Central memory CD4-positive, alpha-beta T cell (primary cell): ENCODE results near the gene PRR27.

Experiments used
- DNase-seq: peaks from one replicate; pipeline ENCODE4 v3.0.0; 2022
- total RNA-seq, 3 experiments: gene quantifications; one replicate each; lab custom pipeline; 2026; lab: John Stamatoyannopoulos, UW

PRR27 gene
- total RNA-seq = 0 to 0.04 (median 0) reads per million in 3 experiments

- no peak for DNase-seq
Measured at GRCh38 chr4:70153937-70154336, at the start of gene PRR27. Gene PRR27, plus strand, starts transcription at chr4:70154237. Its CDS starts 139 bp downstream, at chr4:70154376.

- DNase-seq = no peak
Measured at GRCh38 chr4:70110917-70111316, 43.1 kb upstream of the PRR27 start.

DNA sequence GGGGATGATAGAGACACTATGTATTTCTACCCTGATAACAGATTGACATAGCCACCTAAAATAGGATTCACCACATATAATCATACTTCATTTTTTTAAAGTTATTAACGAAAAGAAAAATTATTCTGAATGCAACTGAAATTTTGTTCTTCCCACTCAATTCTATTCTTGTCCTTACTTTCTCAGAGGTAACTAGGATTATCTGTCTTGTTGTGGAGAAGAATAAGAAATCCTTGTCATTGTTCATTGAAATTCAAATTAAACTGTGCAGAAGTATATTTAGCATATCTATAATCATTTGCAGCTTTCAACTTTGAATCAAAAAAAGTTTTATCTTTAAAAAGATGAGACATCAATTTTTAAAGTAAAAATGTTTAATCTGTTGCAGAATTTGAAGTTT lies 40.4 kb upstream of the PRR27 start:
- no peak for DNase-seq

GRCh38 chr4:70114096-70114495 lies 39.9 kb upstream of the PRR27 start:
- DNase-seq = no peak

GRCh38 chr4:70120323-70120722 lies 33.7 kb upstream of the PRR27 start:
- no peak for DNase-seq

GRCh38 chr4:70133473-70133872 lies 20.6 kb upstream of the PRR27 start:
- DNase-seq = no peak

GRCh38 chr4:70138751-70139150 lies 15.3 kb upstream of the PRR27 start:
- DNase-seq = no peak

- no peak for DNase-seq
Measured at GRCh38 chr4:70151271-70151670, 2.8 kb upstream of the PRR27 start.

DNA sequence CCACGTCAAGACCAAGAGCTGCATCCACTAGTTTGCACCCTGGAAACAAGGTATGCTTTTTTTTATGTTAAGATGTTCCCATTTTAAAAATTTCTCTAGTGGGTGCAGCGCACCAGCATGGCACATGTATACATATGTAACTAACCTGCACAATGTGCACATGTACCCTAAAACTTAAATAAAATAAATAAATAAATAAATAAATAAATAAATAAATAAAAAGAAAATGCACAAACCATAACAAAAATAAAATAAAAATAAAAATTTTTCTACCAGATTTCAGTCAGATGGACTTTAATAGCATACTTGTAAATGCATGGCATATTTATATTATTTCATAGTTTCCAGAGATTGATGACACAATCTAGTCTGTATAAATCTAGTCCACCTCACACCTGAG lies 1.9 kb upstream of the PRR27 start:
- DNase-seq = no peak

DNA sequence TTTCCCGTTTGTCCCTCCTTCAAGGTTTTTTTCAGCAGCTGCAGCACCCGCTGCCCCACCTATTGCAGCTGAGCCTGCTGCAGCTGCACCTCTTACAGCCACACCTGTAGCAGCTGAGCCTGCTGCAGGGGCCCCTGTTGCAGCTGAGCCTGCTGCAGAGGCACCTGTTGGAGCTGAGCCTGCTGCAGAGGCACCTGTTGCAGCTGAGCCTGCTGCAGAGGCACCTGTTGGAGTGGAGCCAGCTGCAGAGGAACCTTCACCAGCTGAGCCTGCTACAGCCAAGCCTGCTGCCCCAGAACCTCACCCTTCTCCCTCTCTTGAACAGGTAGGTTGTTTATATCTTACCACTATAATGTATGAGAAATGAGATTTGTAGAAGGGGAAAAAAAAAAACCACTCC lies 4.5 kb downstream of the PRR27 start:
- no peak for DNase-seq

DNA sequence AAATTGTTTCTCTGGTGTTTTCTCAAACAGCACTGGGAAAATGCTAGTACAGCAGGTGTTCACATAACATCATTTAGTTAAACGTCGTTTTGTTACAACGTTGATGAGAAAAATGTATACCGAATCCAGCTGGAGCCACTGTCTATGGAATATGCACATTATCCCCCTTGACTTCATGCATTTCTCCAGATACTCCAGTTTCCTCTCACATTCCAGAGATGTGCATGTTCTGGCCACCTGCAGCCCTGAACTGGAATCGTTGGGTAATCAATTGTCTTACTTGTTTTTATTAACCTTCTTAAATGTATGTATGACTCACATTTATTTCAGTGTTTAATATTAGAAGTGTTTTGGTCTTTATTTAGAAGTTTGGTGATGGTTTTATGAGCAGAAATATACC lies 23.1 kb downstream of the PRR27 start:
- DNase-seq = no peak

DNA sequence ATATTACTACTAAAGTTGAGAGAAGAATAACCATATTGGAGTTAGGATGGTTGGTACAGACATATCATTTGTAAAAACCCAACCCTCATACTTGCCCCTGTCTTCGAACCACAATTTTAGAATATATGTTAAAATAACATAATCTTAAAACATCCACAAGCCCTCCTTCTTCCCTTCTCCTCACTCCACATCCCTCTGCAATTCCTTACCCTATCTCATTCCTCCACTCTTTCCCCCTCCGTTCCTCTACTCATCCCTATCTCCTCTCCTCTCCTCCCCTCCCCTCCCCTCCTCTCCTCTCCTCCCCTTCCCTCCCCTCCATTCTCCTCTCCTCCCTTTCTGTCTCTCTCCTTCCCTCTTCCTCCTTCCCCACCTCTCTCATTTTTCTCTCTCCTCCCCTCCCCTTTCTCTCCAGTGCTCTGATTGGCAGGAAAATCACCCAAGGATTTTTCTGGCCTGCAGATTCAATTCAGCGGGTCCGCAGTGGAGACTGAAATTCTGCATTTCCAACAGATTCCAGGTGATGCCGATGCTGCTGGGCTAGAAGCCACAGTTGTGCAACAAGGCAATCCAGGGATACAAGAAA lies 24.1 kb downstream of the PRR27 start:
- DNase-seq = no peak

- no peak for DNase-seq
Measured at GRCh38 chr4:70179811-70180210, 25.8 kb downstream of the PRR27 start.

DNA sequence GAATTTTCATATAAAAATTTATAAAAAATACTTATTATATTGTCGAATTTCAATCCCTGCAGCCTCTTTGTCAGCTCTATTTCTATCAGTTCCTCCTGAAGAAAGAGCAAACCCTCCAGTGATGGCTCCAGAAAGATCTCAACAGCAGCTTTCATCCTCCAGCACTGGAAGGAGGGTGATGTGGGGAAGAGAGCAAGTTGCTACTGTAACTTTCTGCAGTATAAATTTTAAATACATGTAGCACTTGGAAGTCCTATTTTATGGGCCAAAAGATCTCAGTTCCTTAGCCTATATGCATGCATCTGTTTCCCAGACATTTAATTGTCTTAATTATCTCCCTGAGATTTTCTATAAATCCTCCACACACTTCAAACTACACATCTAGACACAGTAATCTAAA lies 27.8 kb downstream of the PRR27 start:
- DNase-seq = no peak

- DNase-seq = no peak
Measured at GRCh38 chr4:70182517-70183167, 28.6 kb downstream of the PRR27 start.

- DNase-seq = no peak
Measured at GRCh38 chr4:70183168-70183939, 29.3 kb downstream of the PRR27 start.

GRCh38 chr4:70183940-70184246 lies 29.9 kb downstream of the PRR27 start:
- no peak for DNase-seq

GRCh38 chr4:70187216-70187615 lies 33.2 kb downstream of the PRR27 start:
- no peak for DNase-seq

- no peak for DNase-seq
Measured at GRCh38 chr4:70190579-70190978, 36.5 kb downstream of the PRR27 start.

DNA sequence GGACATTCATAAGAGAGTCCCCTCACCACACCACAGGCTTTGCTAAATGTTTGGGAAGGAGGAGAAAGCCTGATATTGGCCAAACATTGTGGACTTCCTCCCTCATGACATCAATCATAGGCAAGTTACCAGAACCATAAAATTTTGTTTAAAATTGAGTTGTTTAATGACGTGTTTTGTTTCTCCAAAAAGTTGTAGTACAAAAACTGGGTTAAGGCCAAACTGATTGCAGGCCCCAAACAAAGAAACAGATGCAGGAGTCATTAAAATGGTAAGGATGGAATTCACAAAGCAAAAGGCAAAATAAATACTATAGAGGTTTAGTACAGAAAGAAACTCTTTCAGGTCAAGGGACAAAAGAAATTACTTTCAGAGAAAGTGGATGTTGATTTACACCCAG lies 37.6 kb downstream of the PRR27 start:
- no peak for DNase-seq

DNA sequence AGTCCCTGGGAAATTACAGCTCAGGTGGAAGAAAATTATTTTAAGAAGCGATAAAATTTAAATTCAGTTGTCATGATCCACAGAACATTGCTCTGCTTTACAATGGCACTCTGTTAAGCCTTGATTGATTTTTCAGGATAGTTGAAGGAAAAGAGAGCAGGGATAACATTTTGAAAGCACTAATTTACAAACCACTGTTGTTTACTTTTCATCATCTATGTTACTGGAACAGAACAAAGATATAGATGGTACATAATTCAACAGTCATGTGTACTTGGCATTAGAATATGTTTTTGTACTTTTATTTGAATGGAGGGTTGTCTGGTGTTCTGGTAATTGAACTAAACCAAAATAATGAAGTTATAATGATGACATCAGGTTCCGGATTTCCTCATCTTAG lies 38.9 kb downstream of the PRR27 start:
- no peak for DNase-seq

- no peak for DNase-seq
Measured at GRCh38 chr4:70195425-70195824, 41.4 kb downstream of the PRR27 start, which contains the start of gene ODAM. Gene ODAM, plus strand, starts transcription at chr4:70195725. Its CDS starts 819 bp downstream, at chr4:70196544.

DNA sequence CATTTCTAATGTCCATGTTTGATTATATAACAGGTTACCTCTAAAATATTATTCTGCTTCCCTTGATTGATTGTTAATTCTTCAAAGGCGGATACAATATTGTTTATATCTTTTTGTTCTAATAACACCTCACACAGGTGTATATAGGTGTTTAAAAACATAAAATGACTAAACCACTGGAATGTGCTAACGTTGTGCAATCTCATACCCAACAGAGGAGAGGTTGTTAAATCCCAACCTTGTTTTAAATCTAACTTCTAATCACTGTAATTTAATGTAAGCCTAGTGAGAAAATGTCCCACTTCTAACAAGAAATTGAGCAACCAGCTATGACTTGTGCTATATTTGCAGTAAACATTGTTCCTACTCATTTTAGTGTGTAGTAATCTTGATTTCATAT lies 42.8 kb downstream of the PRR27 start:
- DNase-seq = no peak

GRCh38 chr4:70197842-70198241 lies 43.8 kb downstream of the PRR27 start:
- no peak for DNase-seq
